ENCODE results near the gene WNK1. TPM values are rescaled to one million over a fixed set of nuclear protein-coding genes. Genes with fewer than 3 reads are reported as not detected.

Gene WNK1
- polyA plus RNA-seq, 1 donor (not counting 4 experiments of a cell fraction or from before 2014, with no cell fraction given) = 72.3 TPM

DNA sequence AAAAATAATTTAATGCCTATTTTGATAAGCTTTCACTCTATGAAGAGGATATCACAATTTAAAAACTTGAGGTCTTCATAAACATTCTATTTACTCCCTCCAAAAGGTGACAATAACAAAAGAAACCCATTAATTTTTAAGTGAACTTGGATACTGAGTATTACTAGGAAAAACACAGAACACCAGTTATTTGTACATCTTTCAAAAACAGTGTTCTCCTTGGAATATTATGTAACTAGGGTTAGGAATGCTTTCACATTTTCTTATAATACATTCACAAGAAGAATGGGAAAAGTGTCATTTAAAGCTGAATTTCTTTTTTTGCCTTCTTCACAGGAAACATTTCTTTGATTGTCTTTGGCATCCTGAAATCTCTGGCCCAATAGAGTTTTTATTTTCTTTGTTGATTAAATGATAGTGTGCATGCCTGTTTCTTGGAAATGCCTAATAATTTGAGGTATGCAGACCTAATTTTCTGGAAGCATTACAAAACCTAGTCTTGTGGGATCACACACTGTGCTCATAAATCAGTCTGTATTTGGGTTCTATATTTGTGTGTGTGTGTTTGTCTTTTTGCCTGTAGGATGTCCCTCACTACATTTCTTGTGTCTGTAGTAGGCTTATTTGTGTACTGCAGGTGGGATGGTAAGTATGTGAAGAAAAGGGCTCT lies 76.5 kb downstream of the WNK1 start:
- dilution Hi-C loops (cut with MboI; ENCODE audit: extremely low pct_ligation_motif_present, low sequenced_read_pairs) = no loop called here
- no peaks in the 10 kb centered on the region for H3K27me3 ChIP-seq (ENCODE audit: control insufficient read depth, extremely low read depth, insufficient read depth, low read length)
- H3K9ac ChIP-seq (ENCODE audit: control insufficient read depth, extremely low read depth, insufficient read depth, low read length) = no peak overlapping the region
- H3K27ac ChIP-seq (ENCODE audit: control insufficient read depth, insufficient read depth, low read length) = no peak overlapping the region
- H3K79me2 ChIP-seq (ENCODE audit: control insufficient read depth, insufficient read depth, low read length) = peaks cover 21% of the 10 kb centered on the region
- FAIRE-seq (peak; percentile 23), DNase-seq (ENCODE audit: low read depth, low spot score) (no peak)
- TF ChIP-seq EZH2 (IDR thresholded peaks at IDR 0.05; ENCODE audit: low read length) = no peak
- TF ChIP-seq, protein P1, sequence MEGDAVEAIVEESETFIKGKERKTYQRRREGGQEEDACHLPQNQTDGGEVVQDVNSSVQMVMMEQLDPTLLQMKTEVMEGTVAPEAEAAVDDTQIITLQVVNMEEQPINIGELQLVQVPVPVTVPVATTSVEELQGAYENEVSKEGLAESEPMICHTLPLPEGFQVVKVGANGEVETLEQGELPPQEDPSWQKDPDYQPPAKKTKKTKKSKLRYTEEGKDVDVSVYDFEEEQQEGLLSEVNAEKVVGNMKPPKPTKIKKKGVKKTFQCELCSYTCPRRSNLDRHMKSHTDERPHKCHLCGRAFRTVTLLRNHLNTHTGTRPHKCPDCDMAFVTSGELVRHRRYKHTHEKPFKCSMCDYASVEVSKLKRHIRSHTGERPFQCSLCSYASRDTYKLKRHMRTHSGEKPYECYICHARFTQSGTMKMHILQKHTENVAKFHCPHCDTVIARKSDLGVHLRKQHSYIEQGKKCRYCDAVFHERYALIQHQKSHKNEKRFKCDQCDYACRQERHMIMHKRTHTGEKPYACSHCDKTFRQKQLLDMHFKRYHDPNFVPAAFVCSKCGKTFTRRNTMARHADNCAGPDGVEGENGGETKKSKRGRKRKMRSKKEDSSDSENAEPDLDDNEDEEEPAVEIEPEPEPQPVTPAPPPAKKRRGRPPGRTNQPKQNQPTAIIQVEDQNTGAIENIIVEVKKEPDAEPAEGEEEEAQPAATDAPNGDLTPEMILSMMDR (optimal IDR thresholded peaks at IDR 0.05 in 1 of 3, IDR thresholded peaks at IDR 0.05 in 1 of 3, conservative IDR thresholded peaks at IDR 0.05 in 1 of 3; ENCODE audit: extremely low read depth in 1 of 3, insufficient read depth in 2 of 3, low read length in 3 of 3) = no peak
- H2AFZ ChIP-seq (ENCODE audit: control insufficient read depth, low read length) = no peak overlapping the region
- no peaks in the 10 kb centered on the region for H3K9me3 ChIP-seq (ENCODE audit: control insufficient read depth, low read depth, low read length)
- H3K36me3 ChIP-seq (ENCODE audit: control insufficient read depth in 2 of 2, extremely low read depth in 1 of 2, insufficient read depth in 2 of 2, low read length in 2 of 2) = peaks cover 6 to 9% of the 10 kb centered on the region in 2 experiments
- no peak overlapping the region for H3K4me3 ChIP-seq (ENCODE audit: control insufficient read depth in 2 of 3, extremely low read depth in 1 of 3, insufficient read depth in 2 of 3, low read depth in 1 of 3, low read length in 3 of 3)
- no peaks in the 10 kb centered on the region for H3K4me1 ChIP-seq (ENCODE audit: control insufficient read depth, extremely low read depth, insufficient read depth, low read length)
- H3K9me1 ChIP-seq (ENCODE audit: control insufficient read depth, extremely low read depth, insufficient read depth, low read length) = no peaks in the 10 kb centered on the region
- no peaks in the 10 kb centered on the region for H4K20me1 ChIP-seq (ENCODE audit: control insufficient read depth, extremely low read depth, insufficient read depth, low read length)
- H3K4me2 ChIP-seq (ENCODE audit: control insufficient read depth, extremely low read depth, insufficient read depth, low read depth, low read length) = no peak overlapping the region

DNA sequence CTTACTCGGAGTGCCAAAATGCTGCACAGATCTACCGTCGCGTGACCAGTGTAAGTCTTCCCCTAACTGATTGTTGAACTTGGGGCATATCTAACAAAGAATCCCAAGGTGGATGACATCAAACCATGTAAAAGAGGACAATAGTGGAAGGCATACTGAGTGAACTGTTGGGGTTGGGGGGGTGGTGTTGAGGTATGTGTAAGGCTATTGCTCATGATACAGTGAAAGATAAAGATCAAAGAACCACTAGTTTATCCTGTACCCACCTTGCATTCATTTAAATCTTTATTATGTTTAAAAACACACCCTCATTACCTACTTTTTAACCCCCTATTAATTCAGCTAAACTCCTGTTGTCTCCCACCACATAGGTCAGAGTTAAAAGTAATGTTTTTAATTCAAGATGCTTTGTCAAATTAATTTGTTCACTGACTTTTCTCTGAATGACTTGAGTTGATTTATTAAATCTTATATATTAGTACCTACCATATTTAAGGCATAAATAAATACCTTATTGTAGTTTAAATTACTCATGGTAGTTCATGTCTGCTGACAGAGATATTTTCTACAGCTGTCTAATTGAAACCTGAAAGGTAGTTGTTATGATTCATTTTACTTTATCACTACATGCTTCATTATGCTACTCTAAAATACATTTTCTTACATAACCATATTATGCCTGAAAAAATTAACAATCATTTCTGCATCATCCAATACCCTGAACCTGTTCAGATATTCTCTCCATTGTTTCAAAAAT lies 77.9 kb downstream of the WNK1 start:
- dilution Hi-C loops (cut with MboI; ENCODE audit: extremely low pct_ligation_motif_present, low sequenced_read_pairs) = no loop called here
- Histone ChIP-seq H3K79me2 (ENCODE audit: control insufficient read depth, insufficient read depth, low read length) (peaks cover 16% of the 10 kb centered on the region), H3K27ac (ENCODE audit: control insufficient read depth, insufficient read depth, low read length) (no peak overlapping the region), H3K9ac (ENCODE audit: control insufficient read depth, extremely low read depth, insufficient read depth, low read length) (no peak overlapping the region), H4K20me1 (ENCODE audit: control insufficient read depth, extremely low read depth, insufficient read depth, low read length) (no peaks in the 10 kb centered on the region), H3K4me1 (ENCODE audit: control insufficient read depth, extremely low read depth, insufficient read depth, low read length) (no peaks in the 10 kb centered on the region), H3K36me3 (ENCODE audit: control insufficient read depth in 2 of 2, extremely low read depth in 1 of 2, insufficient read depth in 2 of 2, low read length in 2 of 2) (peaks cover 9 to 13% of the 10 kb centered on the region in 2 experiments), H3K27me3 (ENCODE audit: control insufficient read depth, extremely low read depth, insufficient read depth, low read length) (no peaks in the 10 kb centered on the region), H3K4me2 (ENCODE audit: control insufficient read depth, extremely low read depth, insufficient read depth, low read depth, low read length) (no peak overlapping the region), H3K9me3 (ENCODE audit: control insufficient read depth, low read depth, low read length) (no peaks in the 10 kb centered on the region), H3K4me3 (ENCODE audit: control insufficient read depth in 2 of 3, extremely low read depth in 1 of 3, insufficient read depth in 2 of 3, low read depth in 1 of 3, low read length in 3 of 3) (no peak overlapping the region), H3K9me1 (ENCODE audit: control insufficient read depth, extremely low read depth, insufficient read depth, low read length) (no peaks in the 10 kb centered on the region), H2AFZ (ENCODE audit: control insufficient read depth, low read length) (no peak overlapping the region)
- TF ChIP-seq, protein P1 (optimal IDR thresholded peaks at IDR 0.05 in 1 of 3, IDR thresholded peaks at IDR 0.05 in 1 of 3, conservative IDR thresholded peaks at IDR 0.05 in 1 of 3; ENCODE audit: extremely low read depth in 1 of 3, insufficient read depth in 2 of 3, low read length in 3 of 3) = no peak
- no peak for TF ChIP-seq EZH2 (IDR thresholded peaks at IDR 0.05; ENCODE audit: low read length)
- DNase-seq (ENCODE audit: low read depth, low spot score) = no peak
- no peak for FAIRE-seq

All from keratinocyte (primary cell).